Kidney epithelial cell (primary cell): ENCODE results near the gene TRABD2A. TPM values are rescaled to one million over a fixed set of nuclear protein-coding genes. Genes with fewer than 3 reads are reported as not detected.

ENCODE experiments used
- DNase-seq: peaks from one replicate; pipeline ENCODE4 v3.0.0-alpha.2; 2010; ENCODE audit warnings: low read depth
- H3K27me3 ChIP-seq: 2 replicates; pipeline ENCODE4 v1.6.0; 2011; ENCODE audit warnings: low read length; ENCODE audit not compliant: control insufficient read depth, insufficient read depth
- H3K36me3 ChIP-seq: 2 replicates; pipeline ENCODE4 v1.5.1; 2011; ENCODE audit warnings: low read length; ENCODE audit not compliant: control insufficient read depth, insufficient read depth
- H3K4me3 ChIP-seq: 2 replicates; pipeline ENCODE4 v1.5.1; 2011; ENCODE audit warnings: low read depth, mild to moderate bottlenecking, control low read depth, low read length
- total RNA-seq: library from RNA; depleted of rRNA; stranded (reverse); fragments of >200 nt; gene quantifications from 2 replicates; pipeline ENCODE4 v1.2.3, GENCODE V29; 2015
- TF ChIP-seq, protein P1 (sequence below): IDR thresholded peaks from 2 replicates; pipeline ENCODE4 v1.5.1; 2011; ENCODE audit warnings: mild to moderate bottlenecking, moderate library complexity, low read length, control low read depth, inconsistent platforms; ENCODE audit not compliant: insufficient read depth, poor library complexity, severe bottlenecking

The TRABD2A gene
- total RNA-seq, 1 donor from 2014 or later = 0.50 TPM

- Histone ChIP-seq H3K27me3 (peaks cover 6% of the 10 kb centered on the region), H3K4me3 (no peak overlapping the region), H3K36me3 (no peaks in the 10 kb centered on the region)
- TF ChIP-seq, protein P1, sequence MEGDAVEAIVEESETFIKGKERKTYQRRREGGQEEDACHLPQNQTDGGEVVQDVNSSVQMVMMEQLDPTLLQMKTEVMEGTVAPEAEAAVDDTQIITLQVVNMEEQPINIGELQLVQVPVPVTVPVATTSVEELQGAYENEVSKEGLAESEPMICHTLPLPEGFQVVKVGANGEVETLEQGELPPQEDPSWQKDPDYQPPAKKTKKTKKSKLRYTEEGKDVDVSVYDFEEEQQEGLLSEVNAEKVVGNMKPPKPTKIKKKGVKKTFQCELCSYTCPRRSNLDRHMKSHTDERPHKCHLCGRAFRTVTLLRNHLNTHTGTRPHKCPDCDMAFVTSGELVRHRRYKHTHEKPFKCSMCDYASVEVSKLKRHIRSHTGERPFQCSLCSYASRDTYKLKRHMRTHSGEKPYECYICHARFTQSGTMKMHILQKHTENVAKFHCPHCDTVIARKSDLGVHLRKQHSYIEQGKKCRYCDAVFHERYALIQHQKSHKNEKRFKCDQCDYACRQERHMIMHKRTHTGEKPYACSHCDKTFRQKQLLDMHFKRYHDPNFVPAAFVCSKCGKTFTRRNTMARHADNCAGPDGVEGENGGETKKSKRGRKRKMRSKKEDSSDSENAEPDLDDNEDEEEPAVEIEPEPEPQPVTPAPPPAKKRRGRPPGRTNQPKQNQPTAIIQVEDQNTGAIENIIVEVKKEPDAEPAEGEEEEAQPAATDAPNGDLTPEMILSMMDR = no peak
- DNase-seq = no peak
Observed at GRCh38 chr2:84865181-84865783, 15.6 kb downstream of the TRABD2A start.

DNA sequence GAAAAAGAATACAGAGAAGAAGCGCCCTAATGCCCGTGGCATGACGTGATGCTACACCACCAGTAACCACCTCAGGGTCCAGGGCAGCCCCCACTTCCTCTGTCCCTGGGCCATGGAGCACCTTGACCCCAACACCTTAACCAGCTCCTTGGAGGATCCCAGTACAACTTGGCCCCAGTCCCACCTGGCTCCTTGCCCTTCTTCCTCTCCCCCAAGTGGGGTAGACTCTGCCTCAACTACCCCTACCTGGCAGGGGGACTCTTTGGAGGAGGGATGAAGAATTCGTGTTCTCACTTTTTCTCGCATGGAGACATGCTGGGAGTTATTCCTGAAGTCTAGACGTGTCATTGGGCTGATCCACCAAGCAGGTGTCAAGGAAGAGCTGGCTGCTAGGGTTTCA, 18.9 kb downstream of the TRABD2A start:
- TF ChIP-seq, protein P1 = no peak
- no peak for DNase-seq
- Histone ChIP-seq H3K36me3 (no peaks in the 10 kb centered on the region), H3K27me3 (peaks cover 5% of the 10 kb centered on the region), H3K4me3 (no peak overlapping the region)

DNA sequence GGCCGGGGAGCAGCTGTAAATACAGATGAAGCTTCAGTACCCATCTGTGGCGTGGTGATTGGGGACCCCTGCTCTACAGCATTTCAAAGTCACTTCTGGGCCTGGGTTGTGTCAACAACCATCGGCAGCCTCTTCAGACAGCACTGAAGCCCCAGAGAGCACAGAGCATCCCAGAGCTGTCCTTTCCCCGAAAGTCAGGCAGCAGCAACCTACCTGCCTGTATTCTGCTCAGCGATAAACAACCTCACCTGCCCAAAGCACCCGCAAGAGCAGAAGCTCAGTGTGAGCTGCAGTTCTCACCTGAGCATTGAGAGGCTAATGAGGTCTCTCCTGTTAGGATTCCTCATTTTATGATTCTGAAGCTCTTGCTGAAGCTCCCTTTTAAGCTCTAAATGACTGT, 19.3 kb downstream of the TRABD2A start:
- TF ChIP-seq, protein P1 = no peak
- H3K36me3 ChIP-seq = no peaks in the 10 kb centered on the region
- no peak for DNase-seq
- H3K27me3 ChIP-seq = peaks cover 5% of the 10 kb centered on the region
- H3K4me3 ChIP-seq = no peak overlapping the region

- Histone ChIP-seq H3K4me3 (no peak overlapping the region), H3K27me3 (peaks cover 3% of the 10 kb centered on the region), H3K36me3 (no peaks in the 10 kb centered on the region)
- DNase-seq = no peak
- TF ChIP-seq, protein P1 = no peak
Observed at GRCh38 chr2:84858937-84859336, 21.9 kb downstream of the TRABD2A start.

- no peaks in the 10 kb centered on the region for H3K36me3 ChIP-seq
- peaks cover 3% of the 10 kb centered on the region for H3K27me3 ChIP-seq
- DNase-seq = no peak
- TF ChIP-seq, protein P1 = no peak
- no peak overlapping the region for H3K4me3 ChIP-seq
Observed at GRCh38 chr2:84858123-84858522, 22.8 kb downstream of the TRABD2A start.

DNA sequence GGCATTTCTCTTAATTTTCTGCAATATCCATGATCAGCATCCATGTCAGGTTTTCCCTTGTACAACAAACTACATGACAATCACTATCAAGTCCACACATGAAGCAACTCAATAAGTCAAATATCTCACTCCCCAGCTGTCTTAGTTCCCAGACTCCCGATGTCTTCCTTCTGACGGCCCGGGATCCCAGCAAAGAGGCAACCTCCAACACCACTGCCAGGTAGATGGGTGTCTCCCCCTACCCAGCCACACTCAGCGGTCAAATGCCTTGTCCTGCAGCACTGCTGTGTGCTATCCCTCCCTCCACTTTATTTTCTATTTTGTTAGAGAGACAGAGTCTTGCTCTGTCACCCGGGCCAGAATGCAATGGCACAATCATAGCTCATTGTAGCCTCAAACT, 23.3 kb downstream of the TRABD2A start:
- no peak overlapping the region for H3K4me3 ChIP-seq
- peaks cover 3% of the 10 kb centered on the region for H3K27me3 ChIP-seq
- no peaks in the 10 kb centered on the region for H3K36me3 ChIP-seq
- no peak for DNase-seq
- TF ChIP-seq, protein P1 = no peak
